ENCODE results near the gene TBC1D22A. TPM values are rescaled to one million over a fixed set of nuclear protein-coding genes. Genes with fewer than 3 reads are reported as not detected.

The TBC1D22A gene
- total RNA-seq, 2 donors from 2014 or later: 11.5 to 15.4 TPM

- no peak overlapping the region for H3K27ac ChIP-seq
- no peaks in the 10 kb centered on the region for H3K27me3 ChIP-seq
- TF ChIP-seq CTCF (IDR thresholded peaks at IDR 0.05): no peak
- no peaks in the 10 kb centered on the region for H3K9me3 ChIP-seq
- H3K36me3 ChIP-seq: peaks cover 30% of the 10 kb centered on the region
- H3K4me1 ChIP-seq: peaks cover 0 to 9% of the 10 kb centered on the region in 2 donors
- no peak for DNase-seq (ENCODE audit: low spot score)
- H3K4me3 ChIP-seq: no peak overlapping the region
Measured at GRCh38 chr22:46800102-46800857, 37.8 kb downstream of the TBC1D22A start.

- no peaks in the 10 kb centered on the region for H3K9me3 ChIP-seq
- H3K4me1 ChIP-seq: peaks cover 0 to 9% of the 10 kb centered on the region in 2 donors
- no peak for DNase-seq (ENCODE audit: low spot score)
- TF ChIP-seq CTCF (IDR thresholded peaks at IDR 0.05): no peak
- H3K36me3 ChIP-seq: peaks cover 33% of the 10 kb centered on the region
- no peak overlapping the region for H3K27ac ChIP-seq
- no peaks in the 10 kb centered on the region for H3K27me3 ChIP-seq
- no peak overlapping the region for H3K4me3 ChIP-seq
Measured at GRCh38 chr22:46801331-46801811, 38.9 kb downstream of the TBC1D22A start.

GRCh38 chr22:46801826-46802607 lies 39.6 kb downstream of the TBC1D22A start:
- no peaks in the 10 kb centered on the region for H3K9me3 ChIP-seq
- no peak for TF ChIP-seq CTCF (IDR thresholded peaks at IDR 0.05)
- no peak overlapping the region for H3K27ac ChIP-seq
- no peak for DNase-seq (ENCODE audit: low spot score)
- H3K27me3 ChIP-seq: no peaks in the 10 kb centered on the region
- H3K36me3 ChIP-seq: peaks cover 33% of the 10 kb centered on the region
- H3K4me3 ChIP-seq: no peak overlapping the region
- peaks cover 0 to 9% of the 10 kb centered on the region in 2 donors for H3K4me1 ChIP-seq

- Histone ChIP-seq H3K4me1 (peaks cover 0 to 9% of the 10 kb centered on the region in 2 donors), H3K27ac (no peak overlapping the region), H3K4me3 (no peak overlapping the region), H3K36me3 (peaks cover 38% of the 10 kb centered on the region), H3K27me3 (no peaks in the 10 kb centered on the region), H3K9me3 (no peaks in the 10 kb centered on the region)
- DNase-seq (ENCODE audit: low spot score): no peak
- no peak for TF ChIP-seq CTCF (IDR thresholded peaks at IDR 0.05)
Measured at GRCh38 chr22:46802608-46803027, 40.2 kb downstream of the TBC1D22A start.

GRCh38 chr22:46803031-46803880 lies 40.8 kb downstream of the TBC1D22A start:
- no peaks in the 10 kb centered on the region for H3K9me3 ChIP-seq
- no peak overlapping the region for H3K27ac ChIP-seq
- peak; percentile 95 to 97 for TF ChIP-seq CTCF (IDR thresholded peaks at IDR 0.05)
- H3K36me3 ChIP-seq: peaks cover 33% of the 10 kb centered on the region
- H3K4me1 ChIP-seq: peaks cover 0 to 9% of the 10 kb centered on the region in 2 donors
- H3K4me3 ChIP-seq: no peak overlapping the region
- no peak for DNase-seq (ENCODE audit: low spot score)
- no peaks in the 10 kb centered on the region for H3K27me3 ChIP-seq

Data from right atrium auricular region (tissue), 2 donors.